ENCODE measurements around the gene RUFY4. TPM values are rescaled to one million over a fixed set of nuclear protein-coding genes. Genes with fewer than 3 reads are reported as not detected.

Gene RUFY4
- total RNA-seq, 6 donors from 2014 or later: 0.15 to 0.51 (median 0.21) TPM; not detected in 2

DNA sequence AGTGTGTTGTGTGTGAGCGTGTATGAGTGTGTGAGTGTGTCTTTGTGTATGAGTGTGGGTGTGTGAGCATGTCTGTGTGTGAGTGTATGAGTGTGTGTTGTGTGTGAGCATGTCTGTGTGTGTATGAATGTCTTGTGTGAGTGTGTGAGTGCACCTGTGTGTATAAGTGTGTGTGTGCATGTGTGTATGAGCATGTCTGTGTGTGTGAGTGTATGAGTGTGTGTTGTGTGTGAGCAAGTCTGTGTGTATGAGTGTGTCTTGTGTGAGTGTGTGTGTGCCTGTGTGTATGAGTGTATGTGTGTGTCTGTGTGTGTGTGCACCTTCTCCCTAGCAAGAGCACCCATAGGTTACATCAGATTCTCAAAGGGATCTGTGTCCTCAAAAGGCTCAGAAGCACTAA is 37.8 kb upstream of the RUFY4 start:
- no peaks in the 10 kb centered on the region for H3K9me3 ChIP-seq
- ATAC-seq (ENCODE audit: low FRiP score in 2 of 2) (no peak), DNase-seq (no peak)
- no peak for TF ChIP-seq CTCF (IDR thresholded peaks at IDR 0.05)
- TF ChIP-seq POLR2A (IDR thresholded peaks at IDR 0.05): no peak
- no peak for TF ChIP-seq EP300 (IDR thresholded peaks at IDR 0.05)
- WGBS, 2 donors: 89 to 93% methylated on average over 1 of the region's 1 CpG
- H3K27ac ChIP-seq: no peak overlapping the region
- H3K4me1 ChIP-seq: peaks cover 12 to 29% (median 22%) of the 10 kb centered on the region in 4 donors
- no peak overlapping the region for H3K4me3 ChIP-seq
- H3K36me3 ChIP-seq: no peaks in the 10 kb centered on the region
- H3K27me3 ChIP-seq: peaks cover 0 to 3% (median 0%) of the 10 kb centered on the region in 4 donors

DNA sequence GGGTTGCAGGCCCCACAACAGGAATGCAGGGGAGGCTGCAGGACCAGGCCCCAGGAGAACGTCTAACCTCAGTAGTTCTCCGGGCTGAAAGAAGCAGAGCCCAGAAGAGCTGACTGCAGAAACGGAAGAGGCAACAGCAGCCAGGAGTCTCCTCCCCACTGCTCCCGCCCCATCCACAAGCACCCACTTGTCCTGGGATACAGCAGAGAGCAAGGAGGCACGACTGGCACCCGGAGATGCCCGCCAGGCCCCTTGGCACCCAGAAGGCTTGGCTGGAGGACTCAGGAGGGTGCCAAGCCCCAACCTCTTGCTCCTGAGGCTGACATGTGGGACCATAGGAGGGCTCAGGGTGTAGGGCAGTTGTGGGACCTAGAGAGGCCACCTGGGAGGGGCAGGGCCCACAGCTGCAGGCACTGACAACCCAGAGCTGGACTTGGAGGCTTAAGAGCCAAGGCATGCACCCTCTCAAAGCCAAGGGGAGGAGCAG is 37.2 kb upstream of the RUFY4 start:
- no peak overlapping the region for H3K27ac ChIP-seq
- H3K27me3 ChIP-seq: peaks cover 0 to 3% (median 0%) of the 10 kb centered on the region in 4 donors
- TF ChIP-seq CTCF (IDR thresholded peaks at IDR 0.05): no peak
- TF ChIP-seq POLR2A (IDR thresholded peaks at IDR 0.05): no peak
- TF ChIP-seq EP300 (IDR thresholded peaks at IDR 0.05): no peak
- no peak for TF ChIP-seq POLR2AphosphoS5 (IDR thresholded peaks at IDR 0.05)
- peaks cover 8 to 29% (median 19%) of the 10 kb centered on the region in 4 donors for H3K4me1 ChIP-seq
- no peak overlapping the region for H3K4me3 ChIP-seq
- H3K9me3 ChIP-seq: no peaks in the 10 kb centered on the region
- ATAC-seq (ENCODE audit: low FRiP score in 2 of 2): no peak
- WGBS, 2 donors: 59 to 84% methylated on average over 3 to 7 of the region's 7 CpGs
- H3K36me3 ChIP-seq: no peaks in the 10 kb centered on the region
- peak in 1 of 2 donors; percentile 25 for DNase-seq

- TF ChIP-seq EP300 (IDR thresholded peaks at IDR 0.05) (no peak), POLR2A (IDR thresholded peaks at IDR 0.05) (no peak), POLR2AphosphoS5 (IDR thresholded peaks at IDR 0.05) (no peak), CTCF (IDR thresholded peaks at IDR 0.05) (no peak)
- Histone ChIP-seq H3K4me1 (peaks cover 8 to 29% (median 17%) of the 10 kb centered on the region in 4 donors), H3K27ac (no peak overlapping the region), H3K4me3 (no peak overlapping the region), H3K27me3 (peaks cover 0 to 3% (median 0%) of the 10 kb centered on the region in 4 donors), H3K36me3 (no peaks in the 10 kb centered on the region), H3K9me3 (no peaks in the 10 kb centered on the region)
- DNase-seq (peak in 1 of 2 donors; percentile 14), ATAC-seq (ENCODE audit: low FRiP score in 2 of 2) (no peak)
- 83 to 85% methylated on average over 10 to 12 of the region's 12 CpGs for WGBS, 2 donors
Measured at GRCh38 chr2:218032336-218033171, 36.5 kb upstream of the RUFY4 start.

DNA sequence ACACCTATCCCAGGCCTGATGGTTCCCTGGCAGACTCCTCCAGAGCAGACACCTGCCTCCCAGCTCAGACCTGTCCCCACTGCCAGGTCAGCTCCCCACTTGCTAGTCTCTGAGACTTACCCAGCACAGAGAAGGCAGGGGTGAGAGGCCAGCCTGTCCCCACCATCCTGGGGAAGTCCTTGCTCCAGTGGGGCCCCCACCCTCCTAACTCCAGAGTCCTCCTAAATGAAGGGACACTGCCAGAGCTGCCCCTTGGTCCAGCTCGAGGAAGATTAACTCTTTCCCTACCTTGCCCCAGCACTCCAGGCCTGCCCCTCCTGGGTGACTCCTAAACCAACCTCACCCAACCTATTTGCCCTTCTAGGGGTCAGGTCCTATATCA is 35.9 kb upstream of the RUFY4 start:
- WGBS, 2 donors: 50 to 100% methylated on average over 1 of the region's 1 CpG
- DNase-seq: peak in 1 of 2 donors; percentile 10
- Histone ChIP-seq H3K9me3 (no peaks in the 10 kb centered on the region), H3K4me1 (peaks cover 8 to 29% (median 17%) of the 10 kb centered on the region in 4 donors), H3K27me3 (peaks cover 0 to 3% (median 0%) of the 10 kb centered on the region in 4 donors), H3K4me3 (no peak overlapping the region), H3K36me3 (no peaks in the 10 kb centered on the region), H3K27ac (no peak overlapping the region)
- no peak for TF ChIP-seq POLR2A (IDR thresholded peaks at IDR 0.05)
- ATAC-seq (ENCODE audit: low FRiP score in 2 of 2): no peak

GRCh38 chr2:218033590-218034496 is 35.2 kb upstream of the RUFY4 start:
- no peaks in the 10 kb centered on the region for H3K9me3 ChIP-seq
- TF ChIP-seq POLR2A (IDR thresholded peaks at IDR 0.05) (no peak), POLR2AphosphoS5 (IDR thresholded peaks at IDR 0.05) (no peak), CTCF (IDR thresholded peaks at IDR 0.05) (no peak), EP300 (IDR thresholded peaks at IDR 0.05) (no peak)
- H3K27ac ChIP-seq: no peak overlapping the region
- ATAC-seq (ENCODE audit: low FRiP score in 2 of 2) (peak in 1 of 2 donors; percentile 7), DNase-seq (peak; percentile 26 to 86)
- H3K4me3 ChIP-seq: peak overlapping the region in 3 of 4 donors; percentile 14 to 29 (median 28)
- H3K4me1 ChIP-seq: peaks cover 8 to 25% (median 17%) of the 10 kb centered on the region in 4 donors
- H3K27me3 ChIP-seq: peaks cover 0 to 3% (median 0%) of the 10 kb centered on the region in 4 donors
- WGBS, 2 donors: 30 to 59% methylated on average over 21 to 29 of the region's 45 CpGs
- H3K36me3 ChIP-seq: no peaks in the 10 kb centered on the region
